ENCODE data around the gene PYM1. TPM values are rescaled to one million over a fixed set of nuclear protein-coding genes. Genes with fewer than 3 reads are reported as not detected.
A peak's percentile ranks its signal among the peaks of the same experiment; 100 is the strongest.

PYM1 gene
- total RNA-seq, 6 donors from 2014 or later, result 23.0 to 47.3 (median 32.8) TPM

DNA sequence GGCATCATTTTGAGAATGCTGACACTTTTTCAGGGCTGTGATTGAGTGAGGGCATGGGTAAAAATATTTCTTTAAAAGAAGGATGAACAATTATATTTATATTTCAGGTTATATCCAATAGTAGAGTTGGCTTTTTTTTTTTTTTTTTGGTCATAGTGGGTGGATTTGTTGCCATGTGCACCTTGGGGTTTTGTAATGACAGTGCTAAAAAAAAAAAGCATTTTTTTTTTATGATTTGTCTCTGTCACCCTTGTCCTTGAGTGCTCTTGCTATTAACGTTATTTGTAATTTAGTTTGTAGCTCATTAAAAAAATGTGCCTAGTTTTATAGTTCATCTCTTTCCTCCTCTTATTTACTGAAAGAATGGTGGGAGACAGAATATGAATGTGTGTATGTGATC lies 44.8 kb upstream of the PYM1 start:
- 23 to 26% methylated on average over 1 of the region's 1 CpG for WGBS, 2 donors
- Histone ChIP-seq H3K36me3 (peaks cover 0 to 19% (median 0%) of the 10 kb centered on the region in 4 donors), H3K4me1 (peaks cover 43 to 50% (median 46%) of the 10 kb centered on the region in 4 donors), H3K4me3 (peak overlapping the region; percentile 52 to 68 (median 56)), H3K27me3 (no peaks in the 10 kb centered on the region), H3K9me3 (no peaks in the 10 kb centered on the region), H3K27ac (peak overlapping the region; percentile 90 to 94 (median 91))
- TF ChIP-seq, protein P1, sequence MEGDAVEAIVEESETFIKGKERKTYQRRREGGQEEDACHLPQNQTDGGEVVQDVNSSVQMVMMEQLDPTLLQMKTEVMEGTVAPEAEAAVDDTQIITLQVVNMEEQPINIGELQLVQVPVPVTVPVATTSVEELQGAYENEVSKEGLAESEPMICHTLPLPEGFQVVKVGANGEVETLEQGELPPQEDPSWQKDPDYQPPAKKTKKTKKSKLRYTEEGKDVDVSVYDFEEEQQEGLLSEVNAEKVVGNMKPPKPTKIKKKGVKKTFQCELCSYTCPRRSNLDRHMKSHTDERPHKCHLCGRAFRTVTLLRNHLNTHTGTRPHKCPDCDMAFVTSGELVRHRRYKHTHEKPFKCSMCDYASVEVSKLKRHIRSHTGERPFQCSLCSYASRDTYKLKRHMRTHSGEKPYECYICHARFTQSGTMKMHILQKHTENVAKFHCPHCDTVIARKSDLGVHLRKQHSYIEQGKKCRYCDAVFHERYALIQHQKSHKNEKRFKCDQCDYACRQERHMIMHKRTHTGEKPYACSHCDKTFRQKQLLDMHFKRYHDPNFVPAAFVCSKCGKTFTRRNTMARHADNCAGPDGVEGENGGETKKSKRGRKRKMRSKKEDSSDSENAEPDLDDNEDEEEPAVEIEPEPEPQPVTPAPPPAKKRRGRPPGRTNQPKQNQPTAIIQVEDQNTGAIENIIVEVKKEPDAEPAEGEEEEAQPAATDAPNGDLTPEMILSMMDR (IDR thresholded peaks at IDR 0.05), result no peak
- TF ChIP-seq POLR2A (IDR thresholded peaks at IDR 0.05) (no peak), POLR2AphosphoS5 (IDR thresholded peaks at IDR 0.05) (no peak), EP300 (IDR thresholded peaks at IDR 0.05) (no peak)
- DNase-seq, result no peak
- no peak for ATAC-seq (ENCODE audit: low FRiP score in 2 of 2)

DNA sequence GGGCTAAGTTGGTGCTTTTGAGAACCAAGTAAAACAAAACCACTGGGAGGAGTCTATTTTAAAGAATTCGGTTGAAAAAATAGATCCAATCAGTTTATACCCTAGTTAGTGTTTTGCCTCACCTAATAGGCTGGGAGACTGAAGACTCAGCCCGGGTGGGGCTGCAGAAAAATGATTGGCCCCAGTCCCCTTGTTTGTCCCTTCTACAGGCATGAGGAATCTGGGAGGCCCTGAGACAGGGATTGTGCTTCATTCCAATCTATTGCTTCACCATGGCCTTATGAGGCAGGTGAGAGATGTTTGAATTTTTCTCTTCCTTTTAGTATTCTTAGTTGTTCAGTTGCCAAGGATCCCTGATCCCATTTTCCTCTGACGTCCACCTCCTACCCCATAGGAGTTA lies 44.3 kb upstream of the PYM1 start:
- peaks cover 42 to 50% (median 48%) of the 10 kb centered on the region in 4 donors for H3K4me1 ChIP-seq
- 52 to 56% methylated on average over 3 of the region's 3 CpGs for WGBS, 2 donors

DNA sequence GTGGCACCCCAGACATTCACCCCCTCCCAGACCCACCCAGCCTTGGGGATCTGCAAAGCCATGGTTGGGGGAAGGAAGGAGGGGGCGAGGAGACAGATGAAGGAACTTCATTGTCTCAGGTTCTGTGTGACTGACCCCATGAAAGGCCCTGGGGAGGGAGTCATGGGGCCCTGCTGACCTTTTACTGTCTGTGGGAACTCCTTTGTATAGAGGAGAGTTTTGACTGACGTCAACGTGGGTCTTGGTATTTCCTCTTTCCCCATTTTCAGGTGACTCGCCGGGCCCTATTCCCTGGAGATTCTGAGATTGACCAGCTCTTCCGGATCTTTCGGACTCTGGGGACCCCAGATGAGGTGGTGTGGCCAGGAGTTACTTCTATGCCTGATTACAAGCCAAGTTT lies 43.1 kb upstream of the PYM1 start:
- Histone ChIP-seq H3K27ac (peak overlapping the region in 1 of 4 donors; percentile 94), H3K27me3 (no peaks in the 10 kb centered on the region), H3K4me1 (peaks cover 34 to 48% (median 41%) of the 10 kb centered on the region in 4 donors), H3K4me3 (no peak overlapping the region), H3K36me3 (peaks cover 0 to 13% (median 0%) of the 10 kb centered on the region in 4 donors), H3K9me3 (no peaks in the 10 kb centered on the region)
- no peak for ATAC-seq (ENCODE audit: low FRiP score in 2 of 2)
- 89 to 92% methylated on average over 7 of the region's 7 CpGs for WGBS, 2 donors
- TF ChIP-seq POLR2A (IDR thresholded peaks at IDR 0.05) (no peak), POLR2AphosphoS5 (IDR thresholded peaks at IDR 0.05) (no peak), EP300 (IDR thresholded peaks at IDR 0.05) (no peak)
- TF ChIP-seq, protein P1 (IDR thresholded peaks at IDR 0.05), result no peak
- no peak for DNase-seq

More for the DNA sequence above, 44.3 kb upstream of the PYM1 start:
- no peaks in the 10 kb centered on the region for H3K9me3 ChIP-seq
- no peaks in the 10 kb centered on the region for H3K27me3 ChIP-seq
- peak overlapping the region in 1 of 4 donors; percentile 68 for H3K4me3 ChIP-seq
- TF ChIP-seq POLR2AphosphoS5 (IDR thresholded peaks at IDR 0.05) (no peak), POLR2A (IDR thresholded peaks at IDR 0.05) (peak in 1 of 4 donors; percentile 38)
- peak overlapping the region; percentile 90 to 94 (median 91) for H3K27ac ChIP-seq
- peaks cover 0 to 19% (median 0%) of the 10 kb centered on the region in 4 donors for H3K36me3 ChIP-seq
- DNase-seq, result peak in 1 of 2 donors; percentile 51
- ATAC-seq (ENCODE audit: low FRiP score in 2 of 2), result peak in 1 of 2 donors; percentile 3

DNA sequence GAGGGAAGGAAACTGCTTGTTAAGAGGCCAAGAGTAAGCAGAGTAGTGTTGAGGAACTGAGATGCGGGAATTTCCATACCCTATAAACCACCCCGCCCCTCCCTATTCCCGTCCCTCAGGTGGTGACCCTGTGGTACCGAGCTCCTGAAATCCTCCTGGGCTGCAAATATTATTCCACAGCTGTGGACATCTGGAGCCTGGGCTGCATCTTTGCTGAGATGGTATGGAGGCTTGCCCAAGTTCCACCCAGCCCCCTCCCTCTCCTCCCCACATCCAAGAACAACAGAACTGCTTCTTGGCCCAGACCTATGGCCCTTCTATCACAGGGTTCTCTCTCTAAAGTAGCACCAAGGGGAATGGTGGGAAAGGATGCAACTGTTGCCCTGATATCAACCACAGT lies 41.7 kb upstream of the PYM1 start:
- WGBS, 2 donors, result 81 to 84% methylated on average over 4 of the region's 4 CpGs
- DNase-seq, result no peak
- H3K4me1 ChIP-seq, result peaks cover 23 to 38% (median 31%) of the 10 kb centered on the region in 4 donors

DNA sequence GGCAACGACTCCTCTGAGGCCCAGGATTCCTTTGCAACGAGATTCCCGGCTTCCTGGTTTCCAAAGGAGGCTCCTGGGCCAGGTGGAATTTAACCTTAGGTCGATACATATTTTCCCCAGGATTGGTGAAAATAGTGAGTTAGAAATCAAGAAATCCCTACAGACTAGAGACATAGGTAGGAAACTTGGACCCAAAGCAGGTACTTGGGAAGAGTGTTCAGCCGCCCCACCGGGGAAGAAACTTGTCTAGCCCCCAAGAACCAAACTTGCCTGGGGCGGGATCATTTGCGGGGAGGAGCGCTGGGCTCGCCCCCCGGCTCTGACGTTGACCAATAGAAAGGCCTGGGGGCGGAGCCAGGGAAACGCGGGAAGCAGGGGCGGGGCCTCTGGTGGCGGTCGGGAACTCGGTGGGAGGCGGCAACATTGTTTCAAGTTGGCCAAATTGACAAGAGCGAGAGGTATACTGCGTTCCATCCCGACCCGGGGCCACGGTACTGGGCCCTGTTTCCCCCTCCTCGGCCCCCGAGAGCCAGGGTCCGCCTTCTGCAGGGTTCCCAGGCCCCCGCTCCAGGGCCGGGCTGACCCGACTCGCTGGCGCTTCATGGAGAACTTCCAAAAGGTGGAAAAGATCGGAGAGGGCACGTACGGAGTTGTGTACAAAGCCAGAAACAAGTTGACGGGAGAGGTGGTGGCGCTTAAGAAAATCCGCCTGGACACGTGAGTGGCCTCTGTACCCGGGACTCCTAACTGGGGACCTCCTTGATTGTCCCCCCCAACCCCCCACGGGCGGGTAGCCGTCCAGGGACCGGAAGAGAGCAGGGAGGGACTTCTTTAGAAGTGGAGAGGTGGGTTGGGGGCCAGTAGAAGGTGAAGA lies 39.0 kb upstream of the PYM1 start, which contains the start of gene CDK2:
CDK2 (plus strand) TSS at position 423 of the 874 bp plus-strand sequence; CDS start at position 602, 179 bp downstream.
- TF ChIP-seq EP300 (IDR thresholded peaks at IDR 0.05) (no peak), POLR2A (IDR thresholded peaks at IDR 0.05) (peak in 3 of 4 donors; percentile 78 to 91 (median 81)), POLR2AphosphoS5 (IDR thresholded peaks at IDR 0.05) (peak; percentile 84 to 89)
- TF ChIP-seq, protein P1 (IDR thresholded peaks at IDR 0.05), result peak in 1 of 6 experiments; percentile 1
- WGBS, 2 donors, result 0% methylated on average over 44 to 45 of the region's 45 CpGs
- Histone ChIP-seq H3K36me3 (peaks cover 0 to 13% (median 0%) of the 10 kb centered on the region in 4 donors), H3K4me3 (peak within 1 kb of the TSS; percentile 55 to 88 (median 68)), H3K4me1 (peaks cover 14 to 26% (median 19%) of the 10 kb centered on the region in 4 donors), H3K9me3 (no peaks in the 10 kb centered on the region), H3K27me3 (no peaks in the 10 kb centered on the region), H3K27ac (peak within 1 kb of the TSS; percentile 73 to 92 (median 86))
- DNase-seq, result peak; percentile 94 to 96
- peak; percentile 96 to 99 for ATAC-seq (ENCODE audit: low FRiP score in 2 of 2)

More for the DNA sequence above, 41.7 kb upstream of the PYM1 start:
- Histone ChIP-seq H3K27ac (no peak overlapping the region), H3K9me3 (no peaks in the 10 kb centered on the region), H3K4me3 (no peak overlapping the region), H3K36me3 (peaks cover 0 to 13% (median 0%) of the 10 kb centered on the region in 4 donors), H3K27me3 (no peaks in the 10 kb centered on the region)
- no peak for ATAC-seq (ENCODE audit: low FRiP score in 2 of 2)
- TF ChIP-seq POLR2A (IDR thresholded peaks at IDR 0.05) (no peak), EP300 (IDR thresholded peaks at IDR 0.05) (no peak), POLR2AphosphoS5 (IDR thresholded peaks at IDR 0.05) (no peak)
- TF ChIP-seq, protein P1 (IDR thresholded peaks at IDR 0.05), result no peak

All from upper lobe of left lung (tissue), 6 donors.